GM18907 (cell line): ENCODE data around the gene CEBPZOS.
"Not testable (repeated sequence)": the region's sequence is repeated elsewhere in the genome, so short reads cannot be mapped to it uniquely, and the experiment has no call there.

Experiments used
- ATAC-seq: cut with Tn5 transposase; IDR thresholded peaks from one replicate; pipeline ENCODE4 v1.9.1; 2021; ENCODE audit warnings: mild to moderate bottlenecking, moderate library complexity; ENCODE audit not compliant: unreplicated experiment

CEBPZOS gene

DNA sequence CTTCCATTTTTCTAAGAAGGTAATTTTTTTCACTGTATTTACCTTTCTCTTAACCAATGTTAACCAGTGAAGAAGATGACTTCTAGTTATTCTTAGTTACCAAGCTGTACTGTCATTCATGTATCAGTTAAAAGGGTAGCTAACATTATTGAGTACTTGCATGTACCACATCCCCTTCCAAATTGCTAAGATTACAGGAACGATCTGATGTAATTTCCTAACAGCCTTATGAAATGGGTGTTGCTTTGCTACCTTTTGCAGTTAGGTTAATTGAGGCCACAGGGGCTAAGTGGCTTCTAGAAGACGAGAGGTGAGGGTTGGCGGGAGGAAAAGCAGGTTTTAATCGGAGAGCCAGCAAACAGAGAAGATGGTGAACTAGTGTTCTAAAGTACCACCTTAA, 6.0 kb upstream of the CEBPZOS start:
- ATAC-seq, result no peak

DNA sequence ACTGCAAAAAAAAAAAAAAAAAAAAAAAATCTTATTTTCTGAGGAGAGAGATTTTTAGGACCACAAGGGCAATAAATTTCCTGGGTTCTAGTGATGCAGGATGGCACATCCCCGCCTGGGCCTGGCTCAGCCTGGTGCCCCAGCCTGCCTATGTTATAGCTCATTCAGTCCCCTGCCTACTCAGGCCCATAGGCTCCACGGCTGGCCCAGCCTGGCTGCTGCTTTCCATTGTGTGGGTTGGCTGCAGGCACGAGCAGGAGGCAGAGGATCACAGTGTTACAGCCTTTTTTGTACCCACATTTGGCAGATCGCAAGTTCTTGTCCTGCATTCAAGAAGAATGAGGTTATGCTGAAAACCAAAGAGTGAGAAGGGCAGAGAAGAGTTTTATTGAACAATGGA, 5.0 kb upstream of the CEBPZOS start:
- no peak for ATAC-seq

DNA sequence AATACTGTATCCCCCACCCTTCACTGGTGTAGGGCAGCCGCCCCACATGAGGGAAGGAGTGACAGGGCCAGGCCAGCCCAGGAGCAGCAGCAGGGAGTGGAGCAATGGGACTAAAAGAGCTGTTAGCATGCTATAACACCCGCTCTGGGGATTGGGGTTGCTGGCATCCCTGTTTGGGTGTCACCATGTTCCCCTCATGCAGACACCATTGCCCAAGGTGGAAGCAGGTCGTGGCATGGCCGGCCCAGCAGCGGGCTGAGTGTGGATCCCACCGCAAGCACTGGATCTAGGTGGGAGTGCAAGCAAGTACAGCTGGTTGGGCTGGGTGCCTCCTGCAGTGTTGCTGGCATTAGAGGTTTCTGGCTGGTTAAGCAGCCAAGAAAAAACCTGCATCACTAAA, 4.5 kb upstream of the CEBPZOS start:
- no peak for ATAC-seq

DNA sequence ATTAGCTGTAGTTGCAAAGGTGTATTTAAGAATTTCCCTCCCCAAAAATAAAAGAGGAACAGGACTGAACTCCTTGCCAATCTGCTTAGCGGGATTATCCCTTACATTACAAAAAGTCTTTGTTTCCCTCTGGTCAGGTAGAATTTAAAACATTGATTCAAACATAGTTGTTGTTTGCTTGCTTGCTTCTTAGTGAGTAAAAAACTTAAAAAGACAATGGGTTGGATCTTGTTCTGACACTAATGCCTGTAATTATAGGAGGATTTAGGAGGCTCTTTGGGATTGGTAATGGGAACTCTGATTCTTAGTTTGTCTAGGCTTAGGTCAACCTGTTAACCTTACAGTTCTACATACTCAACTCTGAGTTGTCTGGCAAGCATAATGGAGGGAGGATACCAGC, 3.7 kb upstream of the CEBPZOS start:
- no peak for ATAC-seq

DNA sequence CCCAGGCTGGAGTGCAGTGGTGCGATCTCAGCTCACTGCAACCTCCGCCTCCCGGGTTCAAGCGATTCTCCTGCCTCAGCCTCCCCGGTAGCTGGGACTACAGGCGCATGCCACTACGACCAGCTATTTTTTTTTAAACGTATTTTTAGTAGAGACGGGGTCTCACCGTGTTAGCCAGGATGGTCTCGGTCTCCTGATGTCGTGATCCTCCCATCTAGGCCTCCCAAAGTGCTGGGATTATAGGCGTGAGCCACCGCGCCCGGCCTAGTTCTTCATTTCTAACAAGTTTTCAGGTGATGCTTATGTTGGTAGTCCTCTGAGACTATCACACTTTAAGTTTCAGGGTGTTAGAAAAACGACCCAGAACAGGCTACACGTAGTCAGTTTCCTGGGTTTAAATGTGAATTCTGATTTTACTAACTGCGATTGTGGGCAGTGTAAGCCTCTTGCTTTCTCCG, 405 bp upstream of the CEBPZOS start:
- ATAC-seq, result not testable (repeated sequence)

DNA sequence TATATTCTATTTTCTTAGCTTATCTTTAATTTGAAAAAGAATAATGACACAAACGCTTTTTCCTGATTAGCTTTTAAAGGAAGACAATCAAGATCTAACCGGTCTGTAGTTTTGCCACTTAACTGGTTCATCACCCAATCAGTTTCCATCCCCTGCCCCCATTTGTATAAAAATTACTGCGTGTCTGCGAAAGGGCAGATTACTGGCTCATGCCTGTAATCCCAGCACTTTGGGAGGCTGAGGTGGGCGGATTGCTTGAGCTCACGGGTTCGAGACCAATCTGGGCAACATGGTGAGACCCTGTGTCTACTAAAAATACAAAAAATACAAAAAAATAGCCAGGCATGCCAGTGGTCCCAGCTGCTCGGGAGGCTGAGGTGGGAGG, 2.4 kb downstream of the CEBPZOS start:
- ATAC-seq, result no peak

DNA sequence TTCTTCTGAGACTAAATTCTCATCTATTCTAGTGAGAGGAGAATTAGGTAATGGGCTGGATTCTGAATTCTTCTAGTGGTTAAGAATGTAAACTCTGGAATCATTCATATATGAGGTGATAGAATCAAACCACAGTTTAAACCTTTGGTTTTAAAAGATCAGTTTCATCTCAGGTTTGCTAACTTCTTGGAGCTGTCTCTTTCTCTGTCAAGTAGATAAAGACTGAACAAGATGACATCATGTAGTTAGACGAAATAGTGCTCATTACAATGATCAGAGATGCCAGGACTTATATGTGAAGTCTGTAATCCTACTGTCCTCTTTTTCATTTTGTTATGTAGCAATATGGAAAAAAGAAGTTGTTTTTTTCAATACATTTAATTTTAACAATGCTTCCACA, 4.9 kb downstream of the CEBPZOS start:
- no peak for ATAC-seq

DNA sequence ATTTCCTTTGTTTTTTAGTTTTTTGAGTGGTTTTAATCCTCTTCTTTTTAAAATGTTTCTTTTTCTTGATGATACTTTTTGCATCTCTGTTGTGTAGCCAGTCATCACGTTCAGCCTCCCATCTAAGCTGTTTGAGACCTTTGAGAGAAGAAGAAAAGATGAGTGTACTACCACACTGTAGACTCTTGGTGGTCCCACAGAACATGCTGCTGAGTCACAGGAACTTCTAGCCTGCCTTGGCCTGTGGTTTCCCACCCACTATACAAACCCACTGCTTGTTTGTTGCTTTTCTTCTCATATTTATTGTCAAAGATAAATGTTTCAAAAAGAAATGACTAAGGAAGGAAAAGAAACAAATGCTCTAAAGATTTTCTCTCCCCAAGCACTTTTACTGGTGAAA, 5.5 kb downstream of the CEBPZOS start:
- ATAC-seq, result no peak

DNA sequence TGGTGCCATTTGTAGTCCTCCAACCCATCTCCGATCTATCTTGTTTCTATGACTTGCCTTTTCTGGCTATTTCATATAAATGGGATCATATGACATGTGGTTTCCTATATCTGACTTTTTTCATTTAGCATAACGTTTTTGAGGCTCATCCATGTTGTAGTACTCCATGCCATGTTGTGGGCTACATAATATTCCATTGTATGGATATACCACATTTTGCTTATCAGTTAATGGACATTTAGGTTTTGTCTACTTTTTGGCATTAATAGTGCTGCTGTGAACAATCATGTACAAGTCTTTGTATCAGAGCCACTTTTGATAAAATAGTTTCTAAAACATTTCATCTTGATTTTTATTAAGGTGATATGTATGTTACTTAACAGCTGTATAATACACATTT, 7.4 kb downstream of the CEBPZOS start:
- no peak for ATAC-seq

DNA sequence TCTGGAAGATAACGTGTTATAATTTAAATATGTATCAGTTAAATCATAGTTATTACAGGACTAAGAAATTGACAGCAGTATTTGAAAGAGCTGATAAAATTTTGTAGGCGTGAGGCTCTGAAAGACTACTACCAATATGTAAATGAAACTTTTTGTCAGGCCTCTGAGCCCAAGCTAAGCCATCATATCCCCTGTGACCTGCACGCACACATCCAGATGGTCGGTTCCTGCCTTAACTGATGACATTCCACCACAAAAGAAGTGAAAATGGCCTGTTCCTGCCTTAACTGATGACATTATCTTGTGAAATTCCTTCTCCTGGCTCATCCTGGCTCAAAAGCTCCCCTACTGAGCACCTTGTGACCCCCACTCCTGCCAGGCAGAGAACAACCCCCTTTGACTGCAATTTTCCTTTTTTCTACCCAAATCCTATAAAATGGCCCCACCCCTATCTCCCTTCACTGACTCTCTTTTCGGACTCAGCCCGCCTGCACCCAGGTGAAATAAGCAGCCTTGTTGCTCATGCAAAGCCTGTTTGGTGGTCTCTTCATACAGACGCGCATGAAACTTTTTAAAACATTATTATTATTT, 8.9 kb downstream of the CEBPZOS start:
- ATAC-seq, result not testable (repeated sequence)

DNA sequence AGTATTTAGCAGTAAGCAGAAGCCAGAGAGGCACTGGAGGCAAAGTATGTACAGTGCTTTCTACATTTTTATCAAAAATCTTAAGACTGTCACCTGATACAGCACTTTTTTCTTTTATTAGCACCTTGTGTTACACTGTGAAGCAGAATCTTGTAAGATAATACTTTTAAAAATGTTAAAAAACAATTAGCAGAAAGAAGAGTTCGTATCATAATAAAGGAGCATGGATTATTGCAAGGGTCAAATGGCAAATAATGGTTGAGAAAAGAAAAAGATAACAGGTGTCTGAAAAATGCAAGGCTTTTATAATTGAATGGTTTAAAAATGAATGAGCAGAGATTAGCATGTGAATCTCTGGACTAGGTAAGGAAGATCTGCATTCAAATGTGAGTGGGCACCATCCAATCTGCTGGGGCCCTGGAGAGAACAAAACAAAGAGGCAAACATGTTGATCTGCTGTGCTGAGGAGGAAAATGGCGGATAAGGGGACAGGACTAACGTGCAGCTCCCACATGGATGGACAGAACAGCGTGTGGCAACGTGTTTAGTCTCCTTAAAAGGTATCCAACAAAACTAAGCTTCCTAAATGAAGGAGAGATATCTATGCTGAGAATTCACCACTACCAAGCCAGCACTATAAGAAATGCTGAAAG, 9.5 kb downstream of the CEBPZOS start:
- ATAC-seq, result no peak

DNA sequence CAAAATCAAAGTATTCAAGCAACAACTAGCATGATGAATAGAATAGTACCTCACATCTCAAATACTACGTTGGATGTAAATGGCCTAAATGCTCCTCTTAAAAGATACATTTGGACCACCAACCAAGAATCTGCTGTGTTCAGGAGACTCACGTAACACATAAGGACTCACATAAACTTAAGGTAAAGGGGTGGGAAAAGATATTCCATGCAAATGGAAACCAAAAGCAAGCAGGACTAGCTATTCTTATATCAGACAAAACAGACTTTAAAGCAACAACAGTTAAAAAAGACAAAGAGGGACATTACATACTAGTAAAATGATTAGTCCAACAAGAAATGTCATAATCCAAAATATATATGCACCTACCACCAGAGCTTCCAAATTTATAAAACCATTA, 10.5 kb downstream of the CEBPZOS start:
- not testable (repeated sequence) for ATAC-seq

DNA sequence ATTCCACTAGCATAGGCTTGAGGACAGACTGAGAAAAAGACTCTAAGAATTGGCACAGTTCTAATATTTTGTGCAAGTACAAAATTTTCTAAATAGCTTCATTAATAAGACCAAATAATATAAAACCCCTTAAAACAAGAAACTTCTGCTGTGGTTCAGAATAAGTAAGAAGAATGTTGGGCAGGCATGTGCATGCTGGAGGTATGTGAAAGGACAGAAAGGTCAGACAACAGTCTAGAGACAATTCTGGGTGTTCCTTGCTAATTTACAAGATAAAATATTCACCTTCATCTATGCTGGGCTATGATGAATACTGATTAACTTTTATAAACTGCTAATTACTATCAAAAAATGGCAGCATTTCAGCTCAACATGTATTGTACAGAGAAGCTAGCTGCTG, 14.9 kb downstream of the CEBPZOS start:
- ATAC-seq, result no peak

DNA sequence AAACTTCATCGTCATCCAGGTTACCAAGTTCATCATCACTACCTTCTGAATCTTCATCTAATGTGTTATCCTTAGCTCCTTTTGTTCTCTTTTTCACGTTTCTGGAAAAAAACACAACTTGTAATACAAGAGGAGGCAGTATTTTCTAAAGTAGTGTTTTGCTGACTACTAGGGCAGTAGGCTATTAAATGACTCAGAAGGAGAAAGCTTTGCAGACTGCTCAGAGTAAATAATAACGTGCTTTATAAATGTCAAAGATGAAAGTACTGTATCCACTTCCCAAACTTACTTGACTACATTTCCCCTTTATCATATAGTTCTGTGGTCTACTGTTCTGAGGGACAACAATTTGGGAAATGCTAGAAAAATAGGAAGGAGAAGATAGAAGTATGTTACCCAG, 15.6 kb downstream of the CEBPZOS start:
- ATAC-seq, result no peak

DNA sequence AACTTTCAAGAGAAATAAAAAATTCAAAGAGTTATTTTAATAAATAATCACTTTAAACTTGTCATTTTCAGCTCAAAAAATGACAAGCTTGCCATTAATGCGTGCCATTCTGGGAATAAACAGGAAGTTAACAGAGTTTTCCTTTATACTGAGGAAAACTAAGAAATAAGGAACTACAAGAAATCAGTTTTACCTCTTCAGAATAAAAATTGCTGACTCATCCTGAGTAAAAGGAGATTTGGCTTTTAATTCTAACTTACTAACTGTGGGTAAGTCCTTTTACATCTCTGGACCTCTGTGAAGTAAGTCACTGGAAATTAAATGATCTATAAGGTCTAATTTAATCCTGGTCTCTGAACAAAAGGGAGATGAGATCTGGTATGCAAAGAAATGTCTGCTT, 19.0 kb downstream of the CEBPZOS start:
- no peak for ATAC-seq

DNA sequence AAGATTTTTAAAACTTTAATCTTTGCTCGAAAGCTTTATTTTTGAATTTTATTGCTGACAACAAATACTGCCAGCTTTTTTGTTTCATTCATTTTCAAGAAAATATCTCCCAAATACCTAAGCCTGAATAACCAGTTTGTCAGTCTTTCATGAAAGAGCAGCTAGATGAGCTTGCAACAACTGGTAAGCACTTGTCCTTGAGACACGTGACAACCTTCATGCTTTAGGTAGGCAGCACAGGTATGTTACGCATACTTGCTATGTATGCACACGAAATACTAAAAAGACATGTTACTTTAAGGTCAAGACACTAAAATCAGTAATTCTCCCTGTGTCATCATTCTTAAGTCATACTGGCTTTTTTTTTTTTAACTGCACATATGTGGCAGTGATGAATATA, 22.8 kb downstream of the CEBPZOS start:
- ATAC-seq, result no peak

DNA sequence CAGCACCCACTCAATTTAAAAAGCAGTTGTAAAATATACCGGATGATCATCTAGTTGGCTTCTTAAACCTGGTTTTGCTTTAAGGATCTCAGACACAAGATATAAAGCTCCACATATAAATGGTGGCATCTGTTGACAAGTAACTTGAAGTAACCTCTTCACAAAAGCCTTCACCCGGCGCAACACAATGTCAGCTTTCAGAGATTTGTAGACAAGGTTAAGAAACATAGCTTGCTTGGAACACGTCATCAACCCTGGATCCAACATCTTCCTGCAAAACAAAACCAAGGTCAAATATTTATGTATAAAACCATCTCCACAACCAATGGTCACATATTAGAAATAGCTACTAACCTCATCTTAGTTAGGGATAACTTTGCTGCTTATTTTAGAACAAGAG, 26.8 kb downstream of the CEBPZOS start:
- ATAC-seq, result no peak

DNA sequence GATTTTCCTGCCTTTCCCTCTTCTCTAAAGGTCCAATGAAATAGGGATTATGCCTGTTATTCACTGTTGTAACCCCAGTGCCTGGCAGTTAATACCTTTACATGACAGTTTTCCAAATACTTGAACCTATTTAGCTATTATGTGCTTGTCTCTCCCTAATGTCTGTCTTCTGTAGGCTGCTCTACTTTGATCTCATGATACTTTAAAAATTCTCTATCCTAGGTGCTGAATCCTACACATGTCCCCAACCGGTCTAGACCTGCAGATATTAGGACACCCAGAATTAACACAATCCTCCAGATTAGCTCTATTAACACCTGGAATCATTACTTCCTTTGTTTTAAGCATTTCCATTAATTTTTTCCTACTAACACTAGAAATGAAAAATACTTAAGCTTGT, 27.8 kb downstream of the CEBPZOS start:
- ATAC-seq, result no peak

DNA sequence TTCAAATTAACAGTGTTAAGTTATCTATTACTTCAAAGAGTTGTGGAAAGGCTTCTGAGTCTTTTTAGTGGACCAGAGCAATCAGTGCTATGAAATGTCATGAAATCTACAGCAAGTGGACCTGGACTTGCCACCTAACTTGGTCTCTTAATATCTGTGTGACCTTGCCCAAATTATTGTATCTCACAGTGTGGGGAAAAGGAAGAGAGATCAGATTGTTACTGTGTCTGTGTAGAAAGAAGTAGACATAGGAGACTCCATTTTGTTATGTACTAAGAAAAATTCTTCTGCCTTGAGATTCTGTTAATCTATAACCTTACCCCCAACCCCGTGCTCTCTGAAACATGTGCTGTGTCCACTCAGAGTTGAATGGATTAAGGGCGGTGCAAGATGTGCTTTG, 28.8 kb downstream of the CEBPZOS start:
- not testable (repeated sequence) for ATAC-seq

DNA sequence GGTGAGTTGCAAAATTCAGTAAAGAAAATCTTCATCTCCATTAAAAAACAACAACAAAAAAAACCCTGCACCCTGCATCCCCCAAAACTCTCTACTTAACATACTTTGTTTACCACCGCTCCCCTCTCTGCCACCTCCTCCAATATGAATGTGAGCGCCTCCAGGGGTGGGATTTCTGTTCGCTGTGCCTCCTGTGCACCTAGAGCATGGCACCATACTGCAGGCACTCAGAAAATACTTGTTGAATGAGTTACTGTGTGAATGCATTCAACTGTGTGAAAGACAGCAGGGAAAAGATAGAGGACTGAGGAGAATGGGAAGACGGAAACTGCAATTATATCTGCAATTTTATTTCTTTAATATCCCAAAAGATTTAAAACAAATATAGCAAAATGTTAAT, 30.6 kb downstream of the CEBPZOS start:
- ATAC-seq, result no peak

DNA sequence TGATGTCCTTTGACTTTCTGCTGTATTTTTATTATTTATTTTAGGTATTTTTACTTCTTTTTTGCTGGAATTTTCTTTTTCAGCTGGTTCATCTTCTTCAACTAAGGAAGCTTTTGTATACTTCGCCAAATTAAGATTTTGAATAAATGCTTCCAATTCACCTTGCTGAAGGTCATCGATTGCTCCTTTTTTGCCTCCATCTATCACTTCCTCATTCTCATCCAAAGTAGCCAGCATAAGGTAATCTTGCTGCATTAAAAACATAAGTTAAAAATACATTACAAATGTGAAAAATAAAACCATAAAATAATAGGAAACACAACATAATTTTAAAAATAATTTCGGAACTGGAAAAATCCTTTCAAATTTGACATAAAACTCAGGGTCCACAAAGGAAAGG, 32.5 kb downstream of the CEBPZOS start:
- no peak for ATAC-seq

DNA sequence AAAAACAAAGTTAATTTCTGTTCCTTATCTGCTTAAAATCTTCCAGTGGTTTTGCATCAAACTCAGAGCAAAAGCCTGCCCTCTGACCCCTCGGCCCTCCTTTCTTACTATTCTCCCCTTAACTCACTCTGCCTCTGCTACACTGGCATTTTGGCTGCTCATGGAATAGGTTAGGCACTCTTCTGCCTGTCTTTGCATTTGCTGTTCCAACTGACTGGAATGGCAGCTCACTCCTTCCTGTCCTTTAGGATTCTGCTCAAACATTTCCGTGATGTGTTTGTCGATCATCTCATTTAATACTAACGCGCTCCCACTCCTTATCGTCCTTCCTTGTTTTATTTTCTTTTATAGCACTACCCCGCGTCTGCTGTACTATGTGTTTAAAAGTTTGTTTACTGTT, 34.3 kb downstream of the CEBPZOS start:
- ATAC-seq, result no peak
